SIG-M5 treated with dmso at 0.1 percent for 504 hours (cell line): ENCODE results near the gene KLHL26.
A peak's percentile ranks its signal among the peaks of the same experiment; 100 is the strongest.

Source experiments
- DNase-seq: peaks from one replicate; lab custom pipeline; 2025; ENCODE audit not compliant: unreplicated experiment; lab: John Stamatoyannopoulos, UW

KLHL26 gene

GRCh38 chr19:18612772-18613588, 23.8 kb upstream of the KLHL26 start, which contains the start of gene TMEM59L:
Gene TMEM59L, plus strand, starts transcription at chr19:18612870. Its CDS starts 89 bp downstream, at chr19:18612959.
- DNase-seq, result no peak

GRCh38 chr19:18613589-18614234, 23.1 kb upstream of the KLHL26 start:
- no peak for DNase-seq

- no peak for DNase-seq
Observed at GRCh38 chr19:18616023-18616422, 20.8 kb upstream of the KLHL26 start.

- DNase-seq, result no peak
Observed at GRCh38 chr19:18617562-18617961, 19.3 kb upstream of the KLHL26 start.

GRCh38 chr19:18618236-18618635, 18.6 kb upstream of the KLHL26 start:
- DNase-seq, result no peak

- DNase-seq, result no peak
Observed at GRCh38 chr19:18620311-18620710, 16.5 kb upstream of the KLHL26 start.

GRCh38 chr19:18620902-18621301, 15.9 kb upstream of the KLHL26 start:
- DNase-seq, result no peak

GRCh38 chr19:18626906-18627305, 9.9 kb upstream of the KLHL26 start:
- DNase-seq, result no peak

- DNase-seq, result no peak
Observed at GRCh38 chr19:18629166-18630088, 7.4 kb upstream of the KLHL26 start.

GRCh38 chr19:18633321-18633720, 3.5 kb upstream of the KLHL26 start:
- DNase-seq, result no peak

- DNase-seq, result no peak
Observed at GRCh38 chr19:18634612-18635297, 2.1 kb upstream of the KLHL26 start.

- DNase-seq, result no peak
Observed at GRCh38 chr19:18635831-18636182, 1.0 kb upstream of the KLHL26 start.

GRCh38 chr19:18636183-18636968, 452 bp upstream of the KLHL26 start:
- peak; percentile 98 for DNase-seq

- DNase-seq, result peak; percentile 39
Observed at GRCh38 chr19:18637673-18638630, 1.1 kb downstream of the KLHL26 start.

- no peak for DNase-seq
Observed at GRCh38 chr19:18639706-18640243, 2.9 kb downstream of the KLHL26 start.

GRCh38 chr19:18644196-18645034, 7.6 kb downstream of the KLHL26 start:
- DNase-seq, result peak; percentile 81

GRCh38 chr19:18645035-18645511, 8.2 kb downstream of the KLHL26 start:
- DNase-seq, result no peak
